ENCODE data around the gene NRDE2.

Gene NRDE2

GRCh38 chr14:90349739-90350138, 18.0 kb upstream of the NRDE2 start:
- TF ChIP-seq EZH2phosphoT487 (conservative IDR thresholded peaks at IDR 0.05; ENCODE audit: low read length) (no peak), CTCF (IDR thresholded peaks at IDR 0.05; ENCODE audit: insufficient read depth, low read length, poor library complexity, severe bottlenecking) (no peak)
- H3F3A ChIP-seq (ENCODE audit: insufficient read depth) = no peaks in the 10 kb centered on the region
- H4K20me1 ChIP-seq (ENCODE audit: low read depth, low read length) = no peaks in the 10 kb centered on the region
- no peak overlapping the region for H3K9ac ChIP-seq (ENCODE audit: low read length)
- no peak overlapping the region for H3K4me2 ChIP-seq (ENCODE audit: low read depth, low read length, poor library complexity, severe bottlenecking)
- H3K9me3 ChIP-seq (ENCODE audit: insufficient read depth, low read length) = no peaks in the 10 kb centered on the region
- H2AFZ ChIP-seq (ENCODE audit: low read depth, low read length, severe bottlenecking) = no peak overlapping the region
- H3K27ac ChIP-seq (ENCODE audit: low read depth, low read length) = no peak overlapping the region
- H3K79me2 ChIP-seq (ENCODE audit: insufficient read depth, low read length) = no peaks in the 10 kb centered on the region
- no peaks in the 10 kb centered on the region for H3K27me3 ChIP-seq (ENCODE audit: low read length)
- no peak overlapping the region for H3K4me3 ChIP-seq (ENCODE audit: insufficient read depth, low read length, poor library complexity, severe bottlenecking)
- H3K9me2 ChIP-seq (replicated peaks; ENCODE audit: insufficient read depth, low read length) = no peaks in the 10 kb centered on the region
- no peaks in the 10 kb centered on the region for H3K36me3 ChIP-seq (ENCODE audit: low read length)

GRCh38 chr14:90348270-90348669, 16.5 kb upstream of the NRDE2 start:
- Histone ChIP-seq H3K79me2 (ENCODE audit: insufficient read depth, low read length) (no peaks in the 10 kb centered on the region), H3K27me3 (ENCODE audit: low read length) (no peaks in the 10 kb centered on the region), H3K4me3 (ENCODE audit: insufficient read depth, low read length, poor library complexity, severe bottlenecking) (no peak overlapping the region), H3K9me2 (replicated peaks; ENCODE audit: insufficient read depth, low read length) (no peaks in the 10 kb centered on the region), H3K27ac (ENCODE audit: low read depth, low read length) (no peak overlapping the region), H3K9me3 (ENCODE audit: insufficient read depth, low read length) (no peaks in the 10 kb centered on the region), H3K9ac (ENCODE audit: low read length) (no peak overlapping the region), H3K4me2 (ENCODE audit: low read depth, low read length, poor library complexity, severe bottlenecking) (no peak overlapping the region), H3F3A (ENCODE audit: insufficient read depth) (no peaks in the 10 kb centered on the region), H4K20me1 (ENCODE audit: low read depth, low read length) (no peaks in the 10 kb centered on the region), H2AFZ (ENCODE audit: low read depth, low read length, severe bottlenecking) (no peak overlapping the region), H3K36me3 (ENCODE audit: low read length) (no peaks in the 10 kb centered on the region)
- TF ChIP-seq CTCF (IDR thresholded peaks at IDR 0.05; ENCODE audit: insufficient read depth, low read length, poor library complexity, severe bottlenecking) (no peak), EZH2phosphoT487 (conservative IDR thresholded peaks at IDR 0.05; ENCODE audit: low read length) (no peak)

- Histone ChIP-seq H3K36me3 (ENCODE audit: low read length) (no peaks in the 10 kb centered on the region), H3K27me3 (ENCODE audit: low read length) (no peaks in the 10 kb centered on the region)
- TF ChIP-seq CTCF (IDR thresholded peaks at IDR 0.05; ENCODE audit: insufficient read depth, low read length, poor library complexity, severe bottlenecking) = no peak
- no peak for TF ChIP-seq EZH2phosphoT487 (conservative IDR thresholded peaks at IDR 0.05; ENCODE audit: low read length)
Measured at GRCh38 chr14:90345239-90345557, 13.5 kb upstream of the NRDE2 start.

More at GRCh38 chr14:90345239-90345557, 13.5 kb upstream of the NRDE2 start:
- Histone ChIP-seq H3K4me2 (ENCODE audit: low read depth, low read length, poor library complexity, severe bottlenecking) (no peak overlapping the region), H3K27ac (ENCODE audit: low read depth, low read length) (no peak overlapping the region), H3K79me2 (ENCODE audit: insufficient read depth, low read length) (no peaks in the 10 kb centered on the region), H3K9me2 (replicated peaks; ENCODE audit: insufficient read depth, low read length) (no peaks in the 10 kb centered on the region), H4K20me1 (ENCODE audit: low read depth, low read length) (no peaks in the 10 kb centered on the region), H3K9me3 (ENCODE audit: insufficient read depth, low read length) (no peaks in the 10 kb centered on the region), H2AFZ (ENCODE audit: low read depth, low read length, severe bottlenecking) (no peak overlapping the region), H3K4me3 (ENCODE audit: insufficient read depth, low read length, poor library complexity, severe bottlenecking) (no peak overlapping the region), H3F3A (ENCODE audit: insufficient read depth) (no peaks in the 10 kb centered on the region), H3K9ac (ENCODE audit: low read length) (no peak overlapping the region)
